KG1 (cell line): ENCODE data around the gene CCND2.

ENCODE experiments used
- DNase-seq: peaks from one replicate; lab custom pipeline; 2025; lab: John Stamatoyannopoulos, UW

The CCND2 gene

GRCh38 chr12:4276524-4277204 lies 3.1 kb downstream of the CCND2 start:
- DNase-seq = peak; percentile 76

- no peak for DNase-seq
These were observed 3.6 kb downstream of the CCND2 start for GRCh38 chr12:4277205-4277543.

GRCh38 chr12:4277857-4278256 lies 4.3 kb downstream of the CCND2 start:
- no peak for DNase-seq

GRCh38 chr12:4278329-4279197 lies 5.0 kb downstream of the CCND2 start:
- no peak for DNase-seq

GRCh38 chr12:4279198-4279690 lies 5.7 kb downstream of the CCND2 start:
- no peak for DNase-seq

- DNase-seq = no peak
These were observed 7.0 kb downstream of the CCND2 start for GRCh38 chr12:4280351-4281163.

GRCh38 chr12:4281173-4281654 lies 7.7 kb downstream of the CCND2 start:
- DNase-seq = no peak

- no peak for DNase-seq
These were observed 8.7 kb downstream of the CCND2 start for GRCh38 chr12:4282103-4282891.

GRCh38 chr12:4282892-4283511 lies 9.4 kb downstream of the CCND2 start:
- no peak for DNase-seq

- no peak for DNase-seq
These were observed 10.1 kb downstream of the CCND2 start for GRCh38 chr12:4283512-4284255.

GRCh38 chr12:4284306-4284705 lies 10.7 kb downstream of the CCND2 start:
- DNase-seq = no peak

- no peak for DNase-seq
These were observed 11.5 kb downstream of the CCND2 start for GRCh38 chr12:4285070-4285469.

GRCh38 chr12:4286228-4286627 lies 12.7 kb downstream of the CCND2 start:
- no peak for DNase-seq

GRCh38 chr12:4286771-4287317 lies 13.3 kb downstream of the CCND2 start:
- no peak for DNase-seq

- no peak for DNase-seq
These were observed 14.0 kb downstream of the CCND2 start for GRCh38 chr12:4287325-4288211.

- no peak for DNase-seq
These were observed 15.0 kb downstream of the CCND2 start for GRCh38 chr12:4288296-4289131.

- no peak for DNase-seq
These were observed 15.8 kb downstream of the CCND2 start for GRCh38 chr12:4289231-4289878.
